ENCODE results near the gene MTURN.

MTURN gene

GRCh38 chr7:30162622-30163124 lies 27.9 kb downstream of the MTURN start:
- DNase-seq = no peak

GRCh38 chr7:30163231-30163894 lies 28.6 kb downstream of the MTURN start:
- peak; percentile 46 for DNase-seq

- DNase-seq = peak; percentile 39
Measured at GRCh38 chr7:30164567-30164966, 29.8 kb downstream of the MTURN start.

DNA sequence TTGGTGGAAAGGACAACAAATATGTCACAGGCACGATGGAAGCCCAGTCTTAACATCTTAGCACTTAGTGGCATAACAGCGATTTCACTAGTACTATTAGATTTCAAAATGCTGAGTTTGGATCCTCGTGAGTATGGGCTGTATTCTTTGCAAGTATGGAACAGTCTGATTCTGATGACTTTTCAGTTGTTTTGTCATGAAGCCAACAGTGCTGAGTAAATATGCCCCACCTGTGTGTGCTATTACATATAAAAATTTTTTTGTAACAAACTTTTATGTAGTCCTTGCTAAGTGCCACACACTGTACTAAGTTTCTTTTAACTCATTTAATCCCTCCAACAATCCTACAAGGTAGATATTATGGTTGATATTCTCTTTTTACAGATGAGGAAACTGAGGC lies 30.8 kb downstream of the MTURN start:
- DNase-seq = no peak

- no peak for DNase-seq
Measured at GRCh38 chr7:30166155-30166840, 31.5 kb downstream of the MTURN start.

GRCh38 chr7:30166841-30167235 lies 32.1 kb downstream of the MTURN start:
- DNase-seq = no peak

DNA sequence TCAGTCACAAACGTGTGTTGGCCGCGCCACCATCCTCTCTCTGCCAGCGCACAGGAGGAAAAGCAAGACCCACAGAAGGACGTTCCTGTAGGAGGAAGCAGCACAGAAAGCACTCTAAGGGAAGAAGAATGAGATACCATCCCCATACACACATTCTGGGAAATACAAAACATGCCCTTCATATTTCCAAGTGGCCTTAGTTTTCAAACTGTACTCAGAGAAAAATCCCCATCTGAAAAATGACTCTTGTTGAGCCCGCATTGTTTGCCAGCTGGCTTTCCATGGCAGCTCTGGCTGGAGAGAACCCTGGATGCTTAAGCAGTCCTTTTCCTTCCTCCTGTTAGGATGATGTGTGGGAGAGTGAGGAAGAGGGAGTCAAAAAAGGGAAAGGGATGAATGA lies 33.1 kb downstream of the MTURN start:
- DNase-seq = no peak

GRCh38 chr7:30168835-30169573 lies 34.2 kb downstream of the MTURN start:
- no peak for DNase-seq

- no peak for DNase-seq
Measured at GRCh38 chr7:30169579-30169978, 34.8 kb downstream of the MTURN start.

GRCh38 chr7:30170476-30171205 lies 35.9 kb downstream of the MTURN start:
- DNase-seq = no peak

GRCh38 chr7:30171766-30172447 lies 37.1 kb downstream of the MTURN start:
- no peak for DNase-seq

- no peak for DNase-seq
Measured at GRCh38 chr7:30172451-30172850, 37.7 kb downstream of the MTURN start.

DNA sequence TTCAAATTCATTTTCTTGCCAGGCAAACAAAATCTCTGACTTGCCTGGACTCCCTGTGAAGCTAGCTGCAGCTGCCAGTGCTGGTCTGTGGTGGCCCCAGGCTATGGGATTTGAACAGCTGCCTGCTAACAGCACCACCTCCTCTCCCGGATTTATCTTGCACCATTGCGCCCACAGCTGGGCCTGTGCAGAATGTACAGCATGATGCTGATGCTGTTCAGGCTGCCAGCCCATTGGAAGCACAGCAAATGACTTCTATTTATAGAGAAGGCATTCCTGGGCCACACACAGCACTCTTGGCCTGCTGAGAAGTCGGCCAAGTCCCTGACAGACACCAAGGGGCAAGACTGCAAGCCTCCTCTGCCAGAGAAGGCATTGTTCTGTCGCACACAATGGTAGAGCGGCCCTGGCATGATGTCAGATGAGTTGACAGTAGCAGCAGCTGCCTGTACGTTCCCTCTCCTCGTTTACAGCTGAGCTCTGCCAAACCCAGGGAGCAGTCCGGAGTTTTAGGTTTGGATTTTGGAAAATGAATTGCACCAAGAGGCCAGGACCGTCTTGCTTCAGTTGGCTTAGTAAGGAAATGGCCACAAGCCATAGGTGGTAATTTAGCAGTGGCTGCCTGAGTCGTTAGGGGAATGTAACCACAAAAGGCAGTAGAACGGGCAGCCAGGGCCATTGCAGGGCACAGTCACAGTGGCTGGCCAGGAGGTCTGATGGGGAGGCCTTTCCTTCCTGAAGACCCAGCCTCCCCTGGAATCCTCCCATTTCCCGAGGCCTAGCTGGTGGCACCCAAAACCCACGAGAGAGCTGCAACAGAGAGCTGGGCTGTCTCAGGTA lies 38.5 kb downstream of the MTURN start:
- DNase-seq = no peak

- DNase-seq = no peak
Measured at GRCh38 chr7:30175180-30175579, 40.4 kb downstream of the MTURN start.

- no peak for DNase-seq
Measured at GRCh38 chr7:30175636-30176147, 40.9 kb downstream of the MTURN start.

- no peak for DNase-seq
Measured at GRCh38 chr7:30176463-30177109, 41.8 kb downstream of the MTURN start.

GRCh38 chr7:30177186-30177585 lies 42.4 kb downstream of the MTURN start:
- DNase-seq = no peak

- DNase-seq = no peak
Measured at GRCh38 chr7:30177965-30178364, 43.2 kb downstream of the MTURN start.

DNA sequence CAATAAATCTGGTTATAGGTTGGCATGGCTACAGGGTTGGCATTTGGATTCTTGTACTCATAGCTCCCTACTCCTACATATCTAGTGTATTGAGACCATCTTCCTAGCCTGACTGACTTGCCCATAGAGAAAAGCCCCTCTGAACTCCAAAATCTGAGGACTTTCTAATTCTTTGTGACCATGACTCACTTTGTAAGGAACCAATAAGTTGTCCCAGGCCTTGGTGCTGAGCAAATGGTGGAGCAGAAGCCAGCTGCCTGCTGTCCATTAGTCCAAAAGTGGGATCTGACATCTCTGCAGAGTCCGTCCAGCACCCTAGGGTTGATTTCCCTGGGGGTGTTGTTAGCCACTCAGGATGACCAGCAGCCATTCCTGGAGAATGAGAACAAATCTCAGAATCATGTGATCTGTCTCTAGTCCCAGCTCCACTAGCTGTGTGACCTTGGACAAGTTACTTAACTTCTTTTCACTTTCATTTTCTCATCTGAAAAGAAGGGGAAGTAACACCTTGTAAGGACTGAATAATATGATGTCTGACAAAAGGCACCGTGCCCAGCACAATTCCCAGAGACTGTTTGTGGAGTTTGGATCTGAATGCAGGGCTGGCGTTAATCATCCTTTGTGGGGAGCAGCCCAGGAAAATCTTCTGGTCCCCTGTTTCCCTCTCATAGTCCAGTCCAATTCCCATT lies 44.1 kb downstream of the MTURN start:
- no peak for DNase-seq

DNA sequence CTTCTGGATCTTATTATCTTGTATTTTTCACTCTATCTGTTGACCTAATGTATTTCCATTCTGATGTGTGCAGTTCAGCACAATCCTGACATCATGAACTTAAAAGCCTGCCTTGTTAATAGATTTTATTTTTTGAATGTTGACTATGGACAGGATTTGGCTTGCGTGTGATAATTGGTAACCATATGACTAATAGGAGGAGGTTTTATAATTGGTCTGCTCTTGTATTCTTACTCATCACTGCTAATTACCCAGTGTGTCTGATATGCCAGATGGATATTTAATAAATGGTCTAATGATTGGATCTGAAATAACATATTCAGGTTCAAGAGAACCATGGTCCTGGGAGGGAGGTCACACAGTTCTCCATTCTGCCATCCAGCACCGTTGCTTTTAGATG lies 45.9 kb downstream of the MTURN start:
- no peak for DNase-seq
